Ascending aorta (tissue), 2 donors: ENCODE measurements around the gene LENEP. TPM values are rescaled to one million over a fixed set of nuclear protein-coding genes. Genes with fewer than 3 reads are reported as not detected.

Experiments used
- DNase-seq, 2 donors: peaks; one replicate each; pipeline ENCODE4 v3.0.0-alpha.2; 2019; ENCODE audit warnings: low spot score in 2 of 2
- H3K27ac ChIP-seq, 2 donors: fragments of 200-600 bp; sonication (generic); one replicate each; pipeline ENCODE4 v1.5.1; 2016 to 2017; ENCODE audit warnings: mild to moderate bottlenecking in 1 of 2
- H3K27me3 ChIP-seq: fragments of 200-600 bp; sonication (generic); one replicate; pipeline ENCODE4 v1.5.1; 2017
- H3K36me3 ChIP-seq, 2 donors: fragments of 200-600 bp; sonication (generic); one replicate each; pipeline ENCODE4 v1.5.1; 2016
- H3K4me1 ChIP-seq, 2 donors: fragments of 200-600 bp; sonication (generic); one replicate each; pipeline ENCODE4 v1.5.1; 2016 to 2017; ENCODE audit warnings: mild to moderate bottlenecking in 1 of 2
- H3K4me3 ChIP-seq, 2 donors: fragments of 200-600 bp; sonication (generic); one replicate each; pipeline ENCODE4 v1.5.1; 2016 to 2017; ENCODE audit warnings: mild to moderate bottlenecking in 1 of 2
- H3K9me3 ChIP-seq, 2 donors: fragments of 200-600 bp; sonication (generic); one replicate each; pipeline ENCODE4 v1.5.1; 2016
- CTCF ChIP-seq, 3 experiments: fragments of 200-600 bp in 2 of 3; fragments of 450-650 bp in 1 of 3; sonication (generic) in 2 of 3; IDR thresholded peaks; one replicate each; pipeline ENCODE4 v1.5.1; 2016 to 2019; ENCODE audit warnings: antibody characterized with exemption in 3 of 3, mild to moderate bottlenecking in 1 of 3, moderate library complexity in 1 of 3
- intact Hi-C: fragments of 100-400 bp; cut with DNase I; formaldehyde crosslinking; loops from one replicate; pipeline ENCODE4 v1.15.1; 2023
- total RNA-seq: library from RNA; depleted of rRNA; stranded (reverse); fragments of >200 nt; gene quantifications from one replicate; pipeline ENCODE4 v1.1.0, GENCODE V29; 2016

The LENEP gene
- total RNA-seq, 1 donor from 2014 or later, result not detected

- H3K4me1 ChIP-seq, result peaks cover 6 to 36% of the 10 kb centered on the region in 2 donors
- no peak for TF ChIP-seq CTCF (IDR thresholded peaks at IDR 0.05)
- peaks cover 13 to 28% of the 10 kb centered on the region in 2 donors for H3K36me3 ChIP-seq
- H3K4me3 ChIP-seq, result no peak overlapping the region
- no peaks in the 10 kb centered on the region for H3K27me3 ChIP-seq
- no peaks in the 10 kb centered on the region for H3K9me3 ChIP-seq
- intact Hi-C loops, result no loop called here
- DNase-seq, result no peak
- peak overlapping the region; percentile 7 to 75 for H3K27ac ChIP-seq
These were observed 19.6 kb downstream of the LENEP start for GRCh38 chr1:155012776-155013602.

- intact Hi-C loops, result no loop called here
- peak overlapping the region in 1 of 2 donors; percentile 7 for H3K27ac ChIP-seq
- no peak for DNase-seq
- no peaks in the 10 kb centered on the region for H3K27me3 ChIP-seq
- H3K9me3 ChIP-seq, result no peaks in the 10 kb centered on the region
- TF ChIP-seq CTCF (IDR thresholded peaks at IDR 0.05), result no peak
- peaks cover 13 to 28% of the 10 kb centered on the region in 2 donors for H3K36me3 ChIP-seq
- peaks cover 7 to 35% of the 10 kb centered on the region in 2 donors for H3K4me1 ChIP-seq
- no peak overlapping the region for H3K4me3 ChIP-seq
These were observed 20.2 kb downstream of the LENEP start for GRCh38 chr1:155013632-155014031.

- H3K36me3 ChIP-seq, result peaks cover 13 to 28% of the 10 kb centered on the region in 2 donors
- H3K27me3 ChIP-seq, result no peaks in the 10 kb centered on the region
- H3K4me1 ChIP-seq, result peaks cover 7 to 35% of the 10 kb centered on the region in 2 donors
- no peak overlapping the region for H3K27ac ChIP-seq
- TF ChIP-seq CTCF (IDR thresholded peaks at IDR 0.05), result no peak
- intact Hi-C loops, result no loop called here
- no peaks in the 10 kb centered on the region for H3K9me3 ChIP-seq
- no peak overlapping the region for H3K4me3 ChIP-seq
- no peak for DNase-seq
These were observed 21.5 kb downstream of the LENEP start for GRCh38 chr1:155014709-155015508.

GRCh38 chr1:155015527-155016230, 22.3 kb downstream of the LENEP start:
- H3K27ac ChIP-seq, result no peak overlapping the region
- intact Hi-C loops, result loop anchor here (2.0 kb wide), 2 partner anchors 41 to 69 kb away; partner anchors contain the start of gene CKS1B

More at GRCh38 chr1:155015527-155016230, 22.3 kb downstream of the LENEP start:
- no peak for TF ChIP-seq CTCF (IDR thresholded peaks at IDR 0.05)
- Histone ChIP-seq H3K36me3 (peaks cover 13 to 28% of the 10 kb centered on the region in 2 donors), H3K4me1 (peaks cover 7 to 29% of the 10 kb centered on the region in 2 donors), H3K27me3 (no peaks in the 10 kb centered on the region), H3K4me3 (no peak overlapping the region), H3K9me3 (no peaks in the 10 kb centered on the region)
- DNase-seq, result no peak
